Measurements from ENCODE around the gene RRH.

The RRH gene

GRCh38 chr4:109795059-109795458 lies 32.7 kb upstream of the RRH start:
- H2AFZ ChIP-seq (ENCODE audit: low read depth, low read length): no peak overlapping the region
- no peaks in the 10 kb centered on the region for H3K27me3 ChIP-seq (ENCODE audit: insufficient read depth, low read length, poor library complexity)
- no peak overlapping the region for H3K4me3 ChIP-seq (ENCODE audit: low read depth in 1 of 2, low read length in 2 of 2)
- no peak for TF ChIP-seq CTCF (IDR thresholded peaks at IDR 0.05; ENCODE audit: borderline replicate concordance, extremely low read depth, low read length, poor library complexity, severe bottlenecking)
- TF ChIP-seq EZH2 (IDR thresholded peaks at IDR 0.05; ENCODE audit: borderline replicate concordance, low read depth, low read length, severe bottlenecking): no peak
- no peak for ATAC-seq (ENCODE audit: insufficient read depth, low read depth)
- H3K79me2 ChIP-seq (ENCODE audit: insufficient read depth, low read length): no peaks in the 10 kb centered on the region
- no peak for DNase-seq
- no peak overlapping the region for H3K27ac ChIP-seq (ENCODE audit: low read length)
- H3K36me3 ChIP-seq (ENCODE audit: insufficient read depth, low read length): no peaks in the 10 kb centered on the region
- H3K4me2 ChIP-seq (ENCODE audit: insufficient read depth, low read length): no peak overlapping the region
- H3K9me3 ChIP-seq (ENCODE audit: insufficient read depth, low read length, severe bottlenecking): peaks cover 8% of the 10 kb centered on the region
- H3K4me1 ChIP-seq (ENCODE audit: insufficient read depth, low read length): no peaks in the 10 kb centered on the region
- H4K20me1 ChIP-seq (ENCODE audit: insufficient read depth, low read length): no peaks in the 10 kb centered on the region
- H3K9ac ChIP-seq (ENCODE audit: low read depth, low read length): no peak overlapping the region

- ATAC-seq (ENCODE audit: insufficient read depth, low read depth) (0 out of 3 replicates have a peak, but pooled peaks have one; percentile 49), DNase-seq (no peak)
- Histone ChIP-seq H3K27ac (ENCODE audit: low read length) (no peak overlapping the region), H2AFZ (ENCODE audit: low read depth, low read length) (no peak overlapping the region), H3K9ac (ENCODE audit: low read depth, low read length) (no peak overlapping the region), H3K4me1 (ENCODE audit: insufficient read depth, low read length) (no peaks in the 10 kb centered on the region), H3K36me3 (ENCODE audit: insufficient read depth, low read length) (no peaks in the 10 kb centered on the region), H3K79me2 (ENCODE audit: insufficient read depth, low read length) (no peaks in the 10 kb centered on the region), H3K9me3 (ENCODE audit: insufficient read depth, low read length, severe bottlenecking) (peaks cover 7% of the 10 kb centered on the region), H3K4me3 (ENCODE audit: low read depth in 1 of 2, low read length in 2 of 2) (no peak overlapping the region), H4K20me1 (ENCODE audit: insufficient read depth, low read length) (no peaks in the 10 kb centered on the region), H3K27me3 (ENCODE audit: insufficient read depth, low read length, poor library complexity) (peaks cover 2% of the 10 kb centered on the region), H3K4me2 (ENCODE audit: insufficient read depth, low read length) (no peak overlapping the region)
- no peak for TF ChIP-seq CTCF (IDR thresholded peaks at IDR 0.05; ENCODE audit: borderline replicate concordance, extremely low read depth, low read length, poor library complexity, severe bottlenecking)
Observed at GRCh38 chr4:109798866-109799265, 28.9 kb upstream of the RRH start.

GRCh38 chr4:109801099-109801789 lies 26.5 kb upstream of the RRH start:
- no peak for TF ChIP-seq EZH2 (IDR thresholded peaks at IDR 0.05; ENCODE audit: borderline replicate concordance, low read depth, low read length, severe bottlenecking)
- no peak for TF ChIP-seq CTCF (IDR thresholded peaks at IDR 0.05; ENCODE audit: borderline replicate concordance, extremely low read depth, low read length, poor library complexity, severe bottlenecking)
- Histone ChIP-seq H3K27ac (ENCODE audit: low read length) (no peak overlapping the region), H3K9me3 (ENCODE audit: insufficient read depth, low read length, severe bottlenecking) (peaks cover 5% of the 10 kb centered on the region), H3K4me2 (ENCODE audit: insufficient read depth, low read length) (no peak overlapping the region), H2AFZ (ENCODE audit: low read depth, low read length) (no peak overlapping the region), H3K36me3 (ENCODE audit: insufficient read depth, low read length) (no peaks in the 10 kb centered on the region), H3K4me3 (ENCODE audit: low read depth in 1 of 2, low read length in 2 of 2) (no peak overlapping the region), H3K79me2 (ENCODE audit: insufficient read depth, low read length) (no peaks in the 10 kb centered on the region), H3K4me1 (ENCODE audit: insufficient read depth, low read length) (no peaks in the 10 kb centered on the region), H3K9ac (ENCODE audit: low read depth, low read length) (no peak overlapping the region), H4K20me1 (ENCODE audit: insufficient read depth, low read length) (no peaks in the 10 kb centered on the region), H3K27me3 (ENCODE audit: insufficient read depth, low read length, poor library complexity) (peaks cover 2% of the 10 kb centered on the region)
- DNase-seq (no peak), ATAC-seq (ENCODE audit: insufficient read depth, low read depth) (no peak)
